Hematopoietic multipotent progenitor cell treated with erythropoietin and hydrocortisone succinate and interleukin-3 and kit ligand, for 17 days (in vitro differentiated cells): ENCODE data around the gene TBL3.
"Not testable (repeated sequence)": the region's sequence is repeated elsewhere in the genome, so short reads cannot be mapped to it uniquely, and the experiment has no call there.

Experiments
- DNase-seq: peaks from one replicate; pipeline ENCODE4 v3.0.0-alpha.2; 2015; ENCODE audit warnings: low spot score

Gene TBL3

GRCh38 chr16:1942810-1943726, 28.8 kb upstream of the TBL3 start, which contains the start of gene MSRB1:
TSS of gene MSRB1 (minus strand) at chr16:1943199. CDS start at chr16:1943156, 43 bp downstream.
- peak; percentile 97 for DNase-seq

GRCh38 chr16:1944612-1945199, 27.1 kb upstream of the TBL3 start:
- no peak for DNase-seq

DNA sequence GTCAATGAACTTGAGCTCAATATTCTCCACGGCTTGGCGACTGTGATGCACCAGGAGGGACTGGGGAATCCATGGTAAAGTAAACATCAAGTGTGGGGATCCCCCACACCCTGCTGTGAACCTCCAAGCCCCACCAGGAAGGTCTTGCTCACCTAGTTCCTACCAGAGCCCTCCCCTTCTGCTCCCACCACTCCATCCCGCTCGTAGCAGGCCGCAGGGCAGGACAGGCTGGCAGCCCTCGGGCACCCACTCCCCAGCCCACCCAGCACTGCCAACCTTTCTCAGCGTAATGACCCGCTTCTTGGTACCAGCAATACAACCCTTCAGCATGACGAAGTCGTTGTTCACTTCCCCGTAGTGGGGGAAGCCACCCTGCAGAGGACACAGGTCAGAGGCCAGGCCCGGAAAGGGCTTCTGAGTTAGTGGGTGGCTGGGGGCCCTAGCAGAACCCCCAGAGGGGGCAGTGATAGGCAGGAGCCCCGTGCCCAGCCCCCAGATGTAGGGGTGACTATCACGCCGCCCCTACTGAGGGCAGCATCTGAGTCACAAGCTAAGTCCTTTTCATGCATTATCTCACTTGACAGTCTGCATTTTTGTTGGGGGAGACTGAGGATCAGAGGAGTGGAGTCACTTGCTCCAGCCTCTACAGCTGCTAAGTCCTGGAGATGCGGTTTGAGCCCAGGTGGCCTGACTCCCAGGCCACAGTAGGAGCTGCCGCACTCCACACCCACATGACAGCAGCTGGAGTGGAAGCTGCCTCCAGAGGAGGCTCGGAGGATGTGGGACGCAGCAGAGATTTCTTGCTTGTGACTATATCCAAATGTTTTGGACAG, 26.1 kb upstream of the TBL3 start:
- DNase-seq = no peak

DNA sequence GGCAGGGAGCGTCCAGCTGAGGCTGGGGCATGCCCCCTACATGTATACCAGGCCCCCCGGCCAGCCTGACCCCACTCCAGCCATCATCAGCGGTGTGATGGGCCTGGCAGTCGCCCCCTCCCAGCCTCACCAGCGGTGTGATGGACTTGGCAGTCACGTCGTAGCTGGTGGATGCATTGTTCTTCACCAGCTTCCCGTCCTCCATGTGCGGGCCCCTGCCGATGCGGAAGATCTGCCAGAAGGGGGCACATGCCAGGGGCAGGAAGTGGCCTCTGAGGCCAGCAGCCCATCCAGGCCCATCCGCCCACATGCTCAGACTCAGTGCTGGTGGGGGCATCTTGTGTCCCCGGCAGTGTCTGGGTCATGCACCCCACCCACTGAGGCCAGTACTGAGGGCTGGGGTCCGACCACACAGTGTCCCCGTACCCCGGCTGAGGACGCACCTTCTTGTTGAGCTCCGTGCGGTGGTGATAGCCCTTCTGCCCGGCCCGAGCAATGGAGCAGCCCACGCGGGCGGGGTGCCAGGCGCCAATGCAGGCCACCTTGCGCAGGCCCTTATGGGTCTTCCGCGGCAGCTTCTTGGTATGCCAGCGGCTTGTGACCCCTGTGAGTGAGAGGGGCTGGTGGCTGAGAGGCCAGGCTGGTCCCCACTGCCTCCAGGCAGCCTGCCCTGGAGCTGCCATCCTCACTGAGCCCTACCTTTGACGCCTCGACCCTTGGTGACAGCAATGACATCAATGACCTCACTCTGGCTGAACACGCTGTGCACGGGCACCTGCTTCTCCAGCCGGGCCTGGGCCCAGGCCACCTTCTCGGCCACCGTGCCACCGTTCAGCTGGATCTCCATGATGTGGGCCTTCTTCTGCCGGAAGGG, 25.1 kb upstream of the TBL3 start:
- no peak for DNase-seq

- no peak for DNase-seq
Measured at GRCh38 chr16:1947369-1947670, 24.5 kb upstream of the TBL3 start.

DNA sequence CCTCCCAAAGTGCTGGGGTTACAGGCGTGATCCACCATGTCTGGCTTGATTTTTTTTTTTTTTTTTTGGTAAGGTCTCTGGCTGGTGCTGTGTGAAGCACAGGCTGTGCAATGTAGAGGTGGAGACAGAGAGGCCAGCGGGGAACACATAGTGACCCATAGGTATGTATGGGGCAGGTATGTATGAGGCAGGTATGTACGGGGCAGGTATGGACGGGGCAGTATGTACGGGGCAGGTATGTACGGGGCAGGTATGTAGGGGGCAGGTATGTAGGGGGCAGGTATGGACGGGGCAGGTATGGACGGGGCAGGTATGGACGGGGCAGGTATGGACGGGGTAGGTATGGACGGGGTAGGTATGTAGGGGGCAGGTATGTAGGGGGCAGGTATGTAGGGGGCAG, 22.3 kb upstream of the TBL3 start:
- DNase-seq = no peak

GRCh38 chr16:1950047-1950446, 21.8 kb upstream of the TBL3 start:
- no peak for DNase-seq

- no peak for DNase-seq
Measured at GRCh38 chr16:1950559-1950958, 21.3 kb upstream of the TBL3 start.

GRCh38 chr16:1953734-1954133, 18.1 kb upstream of the TBL3 start:
- no peak for DNase-seq

GRCh38 chr16:1957434-1958142, 14.3 kb upstream of the TBL3 start:
- not testable (repeated sequence) for DNase-seq

DNA sequence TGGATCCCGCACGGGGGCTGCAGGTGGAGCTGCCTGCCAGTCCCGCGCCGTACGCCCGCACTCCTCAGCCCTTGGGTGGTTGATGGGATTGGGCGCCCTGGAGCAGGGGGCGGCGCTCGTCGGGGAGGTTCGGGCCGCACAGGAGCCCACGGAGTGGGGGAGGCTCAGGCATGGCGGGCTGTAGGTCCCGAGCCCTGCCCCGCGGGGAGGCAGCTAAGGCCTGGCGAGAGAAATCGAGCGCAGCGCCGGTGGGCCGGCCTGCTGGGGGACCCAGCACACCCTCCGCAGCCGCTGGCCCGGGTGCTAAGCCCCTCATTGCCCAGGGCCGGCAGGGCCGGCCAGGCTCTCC, 13.7 kb upstream of the TBL3 start:
- DNase-seq = not testable (repeated sequence)

- no peak for DNase-seq
Measured at GRCh38 chr16:1958715-1959268, 13.1 kb upstream of the TBL3 start.

DNA sequence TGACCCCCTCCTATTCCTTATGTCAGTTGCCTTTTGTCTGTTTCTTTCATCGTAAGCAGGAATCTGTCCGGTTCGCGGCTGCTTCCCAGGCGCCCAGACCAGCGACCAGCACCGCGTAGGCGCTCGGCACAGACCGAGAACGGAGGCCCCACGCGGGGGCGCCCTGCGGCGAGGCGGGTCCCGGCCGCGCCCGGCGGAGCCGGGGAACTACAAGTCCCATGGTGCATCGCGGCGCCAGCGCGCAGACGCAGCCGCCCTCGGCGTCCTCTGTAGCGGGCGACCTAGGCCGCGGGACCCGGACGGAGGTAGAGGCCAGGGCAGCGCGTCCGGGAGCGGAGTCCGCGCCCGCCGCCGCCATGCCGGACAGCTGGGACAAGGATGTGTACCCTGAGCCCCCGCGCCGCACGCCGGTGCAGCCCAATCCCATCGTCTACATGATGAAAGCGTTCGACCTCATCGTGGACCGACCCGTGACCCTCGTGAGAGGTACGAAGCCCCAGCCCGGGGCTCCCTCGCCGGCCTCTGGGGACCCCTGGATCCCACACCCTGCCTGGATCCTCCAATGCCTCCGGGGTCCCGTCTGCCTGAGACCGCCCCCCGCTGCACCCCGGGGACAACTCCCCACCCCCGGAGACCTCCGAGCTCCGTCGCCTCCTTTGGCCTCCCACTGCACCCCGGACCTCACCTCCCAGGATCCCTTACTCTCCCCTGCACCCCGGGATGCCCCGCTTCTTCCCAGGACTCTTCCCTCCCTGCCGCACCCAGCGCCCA, 12.4 kb upstream of the TBL3 start, which contains the start of gene NDUFB10:
NDUFB10 (plus strand) TSS at position 270 of the 771 bp plus-strand sequence; CDS start at position 357, 87 bp downstream.
- peak; percentile 91 for DNase-seq

DNA sequence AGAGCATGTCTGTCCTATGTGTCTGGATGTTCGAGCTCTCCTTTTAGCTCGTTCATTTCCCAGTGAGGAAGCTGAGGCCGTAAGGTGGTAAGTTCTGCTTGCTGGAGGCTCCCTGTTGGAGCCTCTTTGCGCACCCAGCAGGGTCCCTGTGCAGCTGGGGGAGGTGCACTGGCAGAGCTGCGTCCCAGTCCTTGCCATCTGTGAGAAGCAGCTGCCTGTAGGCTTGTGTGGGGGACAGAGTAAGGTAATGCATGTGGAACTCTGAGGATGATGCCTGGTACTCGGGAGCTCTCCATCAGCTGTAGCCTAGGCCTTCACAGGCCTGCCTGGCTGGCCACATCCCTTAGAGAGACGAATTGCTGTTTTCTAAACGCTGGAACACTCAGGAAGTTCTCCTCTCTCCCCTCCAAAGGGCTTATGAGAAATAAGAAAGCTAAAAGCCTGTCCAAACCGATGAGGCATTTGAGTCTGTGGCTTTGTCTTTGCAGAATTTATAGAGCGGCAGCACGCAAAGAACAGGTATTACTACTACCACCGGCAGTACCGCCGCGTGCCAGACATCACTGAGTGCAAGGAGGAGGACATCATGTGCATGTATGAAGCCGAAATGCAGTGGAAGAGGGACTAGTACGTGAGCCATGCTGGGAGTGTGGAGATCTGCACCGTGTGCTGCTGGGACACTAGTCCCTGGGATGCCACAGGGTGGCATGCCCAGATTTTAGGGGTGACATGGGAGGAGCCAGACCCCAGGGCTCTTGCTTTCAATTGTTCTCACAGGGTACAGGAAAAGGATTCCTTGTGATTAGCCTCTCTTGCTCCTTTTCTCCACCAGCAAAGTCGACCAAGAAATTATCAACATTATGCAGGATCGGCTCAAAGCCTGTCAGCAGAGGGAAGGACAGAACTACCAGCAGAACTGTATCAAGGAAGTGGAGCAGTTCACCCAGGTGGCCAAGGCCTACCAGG, 10.9 kb upstream of the TBL3 start:
- DNase-seq = no peak

DNA sequence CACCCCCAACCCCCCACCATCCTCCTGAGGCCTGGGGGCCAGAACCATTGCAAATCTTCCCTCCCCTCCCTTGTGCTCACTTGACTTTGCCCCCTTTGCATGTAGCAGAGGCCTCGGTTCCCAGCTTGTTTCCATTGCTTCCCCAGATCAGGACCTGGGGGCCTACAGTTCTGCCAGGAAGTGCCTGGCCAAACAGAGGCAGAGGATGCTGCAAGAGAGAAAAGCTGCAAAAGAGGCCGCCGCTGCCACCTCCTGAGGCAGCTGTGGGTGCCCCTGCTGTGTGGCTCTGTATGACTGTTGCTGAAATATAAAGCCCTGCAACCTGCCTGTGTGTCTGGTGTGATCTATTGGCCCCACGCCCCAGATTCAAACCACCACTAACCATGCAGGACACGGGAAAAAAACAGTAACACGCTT, 10.2 kb upstream of the TBL3 start:
- DNase-seq = no peak

DNA sequence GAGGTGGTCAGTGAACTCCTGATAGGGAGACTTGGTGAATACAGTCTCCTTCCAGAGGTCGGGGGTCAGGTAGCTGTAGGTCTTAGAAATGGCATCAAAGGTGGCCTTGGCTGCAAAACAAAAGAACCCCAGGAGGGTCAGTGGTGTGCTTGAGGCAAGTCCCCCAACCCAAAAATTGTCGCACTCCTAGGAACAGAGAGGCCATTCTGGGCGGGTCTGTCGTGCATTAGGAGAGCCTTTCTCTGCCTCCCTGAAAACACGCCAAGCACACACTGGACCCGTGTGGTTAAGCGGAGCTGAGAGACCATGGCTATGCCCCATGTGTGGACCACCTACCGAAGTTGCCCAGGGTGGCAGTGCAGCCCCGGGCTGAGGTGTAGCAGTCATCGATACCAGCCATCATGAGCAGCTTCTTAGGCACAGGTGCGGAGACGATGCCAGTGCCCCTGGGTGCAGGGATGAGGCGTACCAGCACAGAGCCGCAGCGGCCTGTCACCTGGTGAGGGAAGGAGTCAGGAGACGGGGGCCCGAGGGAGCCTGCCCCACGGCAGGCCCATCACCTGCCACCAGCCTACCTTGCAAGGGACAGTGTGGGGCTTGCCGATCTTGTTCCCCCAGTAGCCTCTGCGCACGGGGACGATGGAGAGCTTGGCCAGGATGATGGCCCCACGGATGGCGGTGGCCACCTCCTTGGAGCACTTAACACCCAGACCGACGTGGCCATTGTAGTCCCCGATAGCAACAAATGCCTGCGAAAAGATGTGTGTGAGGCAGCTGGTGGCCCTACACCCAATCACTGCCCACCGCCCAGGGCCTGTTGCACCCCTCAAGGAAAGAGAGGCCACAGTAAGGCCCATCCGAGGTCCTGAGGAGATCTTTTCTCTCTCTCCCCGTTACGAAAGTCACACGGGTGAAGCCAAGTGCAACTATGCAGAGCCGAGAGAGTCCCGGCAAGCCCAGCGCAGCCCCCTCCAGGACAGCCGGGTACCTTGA, 9.4 kb upstream of the TBL3 start:
- not testable (repeated sequence) for DNase-seq

DNA sequence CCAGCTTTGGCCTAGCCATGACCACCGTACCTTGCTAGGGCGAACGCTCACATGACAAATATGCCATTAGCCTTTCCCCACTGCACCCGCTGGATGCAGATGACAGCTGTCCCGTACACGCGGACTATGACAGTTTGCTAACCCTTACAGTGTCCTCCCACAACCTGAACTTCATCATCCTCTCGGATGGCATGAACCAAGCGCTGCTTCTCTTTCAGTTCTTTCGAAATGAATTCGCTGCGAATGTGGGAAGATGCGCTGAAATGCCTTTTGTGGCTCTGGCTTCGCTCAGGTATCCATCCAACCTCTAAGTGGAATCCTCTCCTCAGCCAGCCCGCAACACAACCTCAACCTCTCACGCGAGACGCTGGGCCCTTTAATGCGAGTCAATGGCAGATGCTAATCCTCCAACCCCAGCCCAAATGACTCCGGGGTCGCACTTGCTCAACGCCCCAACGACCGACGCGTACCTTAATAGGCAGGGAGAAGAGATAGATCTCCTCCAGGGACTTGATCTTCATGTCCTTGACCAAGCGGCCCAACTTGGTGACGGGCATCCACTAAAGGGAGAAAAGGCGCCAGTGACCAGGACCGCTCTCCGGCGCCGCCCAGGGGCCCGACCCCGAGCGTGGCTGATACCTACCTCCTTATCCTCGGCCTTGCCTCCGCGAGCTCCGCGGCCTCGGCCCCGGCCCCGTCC, 7.9 kb upstream of the TBL3 start:
- DNase-seq = peak; percentile 71
